D721Med (cell line): ENCODE results near the gene PAK1.
"Not testable (repeated sequence)": the region's sequence is repeated elsewhere in the genome, so short reads cannot be mapped to it uniquely, and the experiment has no call there.

Source experiments
- DNase-seq: peaks from one replicate; pipeline ENCODE4 v3.0.0; 2011; ENCODE audit warnings: low spot score; ENCODE audit not compliant: insufficient read length
- FAIRE-seq: peaks from 2 replicates; lab custom pipeline; 2011; peaks lifted over from hg19 to GRCh38; lab: Jason Lieb, UNC
- CTCF ChIP-seq: IDR thresholded peaks from 2 replicates; pipeline ENCODE4 v1.5.1; 2012; ENCODE audit warnings: mild to moderate bottlenecking, control low read depth; ENCODE audit not compliant: insufficient read depth; ENCODE audit errors: missing control alignments

Gene PAK1

GRCh38 chr11:77308838-77309237, 165.1 kb downstream of the PAK1 start:
- FAIRE-seq (no peak), DNase-seq (no peak)
- TF ChIP-seq CTCF: no peak

GRCh38 chr11:77303328-77303727, 170.6 kb downstream of the PAK1 start:
- DNase-seq (no peak), FAIRE-seq (no peak)
- TF ChIP-seq CTCF: no peak

GRCh38 chr11:77302752-77303151, 171.1 kb downstream of the PAK1 start:
- FAIRE-seq: no peak
- DNase-seq: no peak
- TF ChIP-seq CTCF: no peak

GRCh38 chr11:77301510-77301909, 172.4 kb downstream of the PAK1 start, which contains the start of gene GDPD4:
Gene GDPD4 (minus strand): TSS chr11:77301686. CDS start chr11:77285137, 16,549 bp downstream.
- DNase-seq (no peak), FAIRE-seq (no peak)
- no peak for TF ChIP-seq CTCF

GRCh38 chr11:77300695-77301094, 173.2 kb downstream of the PAK1 start:
- TF ChIP-seq CTCF: no peak
- FAIRE-seq: no peak
- no peak for DNase-seq

- not testable (repeated sequence) for DNase-seq, FAIRE-seq
Measured at GRCh38 chr11:77300028-77300427, 173.9 kb downstream of the PAK1 start.

GRCh38 chr11:77299528-77299993, 174.3 kb downstream of the PAK1 start:
- TF ChIP-seq CTCF: no peak
- FAIRE-seq (no peak), DNase-seq (no peak)

GRCh38 chr11:77294040-77294439, 179.9 kb downstream of the PAK1 start:
- FAIRE-seq (no peak), DNase-seq (no peak)
- TF ChIP-seq CTCF: no peak
